K562 treated with DMSO at 1 percent for 24 hours (cell line): ENCODE results near the gene TOGARAM1. TPM values are rescaled to one million over a fixed set of nuclear protein-coding genes. Genes with fewer than 3 reads are reported as not detected.

Experiments
- total RNA-seq: library from RNA; unstranded; fragments of 300-600 nt; gene quantifications from 2 replicates; pipeline ENCODE4 v1.2.3, GENCODE V29; 2022; ENCODE audit warnings: low read depth; ENCODE audit not compliant: insufficient read depth

The TOGARAM1 gene
- total RNA-seq, result 1.3 and 1.4 TPM in 2 replicates

GRCh38 chr14:44961554-44962333 is at the start of gene TOGARAM1, which contains the start of gene KLHL28:
TOGARAM1 (plus strand) TSS chr14:44962190; CDS start chr14:44962422, 232 bp downstream.
KLHL28 (minus strand) TSS chr14:44961947; CDS start chr14:44945928, 16,019 bp downstream.

GRCh38 chr14:45083976-45084722 is 122.2 kb downstream of the TOGARAM1 start, which contains the start of gene PRPF39:
PRPF39 (plus strand) TSS chr14:45084116; CDS start chr14:45095240, 11,124 bp downstream.

Other genes starting within 250 kb of the TOGARAM1 start
- gene KLHL28, start 243 bp upstream of the TOGARAM1 start, total RNA-seq, result 1.8 and 3.3 TPM in 2 replicates
- 4.6 and 5.7 TPM in 2 replicates for gene PRPF39, start 121.9 kb downstream of the TOGARAM1 start, total RNA-seq
- gene FKBP3, start 172.3 kb downstream of the TOGARAM1 start, total RNA-seq, result 50.4 and 67.7 TPM in 2 replicates
- gene FANCM, start 173.7 kb downstream of the TOGARAM1 start, total RNA-seq, result 4.1 and 4.3 TPM in 2 replicates